Glomerular visceral epithelial cell (primary cell): ENCODE measurements around the gene DNAJA1.
"Not testable (repeated sequence)": the region's sequence is repeated elsewhere in the genome, so short reads cannot be mapped to it uniquely, and the experiment has no call there.

Experiments used
- DNase-seq: peaks from one replicate; pipeline ENCODE4 v3.0.0-alpha.2; 2016; ENCODE audit errors: extremely low spot score

Gene DNAJA1

DNA sequence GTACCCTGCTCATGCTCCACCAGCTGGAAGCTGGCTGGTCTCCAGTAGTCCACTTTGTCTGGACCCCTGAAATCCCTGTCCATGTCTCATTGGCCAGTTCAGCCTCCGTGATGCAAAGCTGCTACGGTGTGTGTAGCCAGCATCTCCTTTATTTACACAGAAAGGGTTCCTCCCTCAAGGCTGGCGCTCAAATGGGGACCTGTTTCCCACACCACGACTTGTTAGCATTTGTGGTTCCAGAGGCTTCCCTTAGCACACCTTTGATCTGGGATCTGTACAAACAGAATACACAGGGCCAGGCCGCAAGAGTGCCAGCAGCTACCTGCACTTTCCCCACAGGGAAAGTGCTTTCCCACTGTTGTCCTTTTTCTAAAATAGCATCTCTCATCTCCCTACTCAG is 57.1 kb downstream of the DNAJA1 start:
- DNase-seq: no peak

DNA sequence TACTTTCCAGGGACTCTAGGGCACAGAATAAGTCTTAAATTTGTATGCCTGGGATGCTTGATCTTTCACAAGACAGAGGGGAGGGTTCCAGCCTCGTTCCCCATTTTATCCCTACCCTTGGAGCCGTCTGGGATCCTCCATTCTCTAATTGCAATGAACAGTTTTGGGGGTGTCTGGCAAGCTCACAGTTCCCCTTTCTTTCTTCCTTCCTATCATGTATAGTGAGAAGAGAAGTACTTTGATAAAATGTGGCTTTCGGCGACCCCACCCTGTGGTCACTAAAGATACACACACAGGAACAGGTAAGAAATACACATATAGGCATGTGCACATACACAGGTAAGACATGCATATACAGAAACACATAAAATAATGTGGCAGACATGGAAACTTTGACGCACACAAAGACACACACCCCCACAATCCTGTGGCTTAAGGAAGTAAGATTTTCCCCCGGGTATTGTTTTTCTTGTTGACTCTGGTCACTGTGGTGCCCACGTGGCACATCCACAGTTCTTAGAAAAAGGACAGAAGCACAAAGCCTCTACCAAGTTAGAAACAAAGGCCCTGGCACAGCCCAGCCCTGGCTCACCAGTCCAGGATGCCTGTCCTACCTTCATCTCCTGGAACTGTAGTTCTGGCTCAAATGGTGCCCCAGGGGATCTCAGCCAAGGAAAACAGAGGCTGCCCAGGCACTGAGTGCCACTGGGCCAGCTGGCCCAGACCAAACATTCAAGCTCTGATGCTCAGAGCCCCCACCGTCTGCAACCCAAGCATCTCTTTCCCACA is 57.7 kb downstream of the DNAJA1 start:
- peak; percentile 37 for DNase-seq

DNA sequence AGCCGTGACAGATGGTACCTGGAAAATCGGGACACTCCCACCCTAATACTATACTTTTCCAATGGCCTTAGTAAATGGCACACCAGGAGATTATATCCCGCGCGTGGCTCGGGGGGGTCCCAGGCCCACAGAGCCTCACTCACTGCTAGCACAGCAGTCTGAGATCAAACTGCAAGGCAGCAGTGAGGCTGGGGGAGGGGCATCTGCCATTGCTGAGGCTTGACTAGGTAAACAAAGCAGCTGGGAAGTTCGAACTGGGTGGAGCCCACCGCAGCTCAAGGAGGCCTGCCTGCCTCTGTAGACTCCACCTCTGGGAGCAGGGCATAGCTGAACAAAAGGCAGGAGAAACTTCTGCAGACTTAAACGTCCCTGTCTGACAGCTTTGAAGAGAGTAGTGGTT is 60.6 kb downstream of the DNAJA1 start:
- DNase-seq: not testable (repeated sequence)
